T47D (cell line): ENCODE results near the gene IDE.

Source experiments
- DNase-seq, 2 experiments: peaks; one replicate each; pipeline versions ENCODE4 v3.0.0 to v3.0.0-alpha.2; 2011 to 2012; ENCODE audit warnings: low read depth in 1 of 2, low spot score in 1 of 2
- JUND ChIP-seq: IDR thresholded peaks from 2 replicates; pipeline ENCODE4 v1.6.1; 2012; ENCODE audit warnings: low read depth
- in situ Hi-C: cut with HindIII; loops from 2 replicates; pipeline ENCODE4 v1.10.0; 2016; ENCODE audit warnings: low sequenced_read_pairs, low pct_unique_long_range_greater_than_20kb

Gene IDE

GRCh38 chr10:92547676-92548075 is 26.2 kb downstream of the IDE start:
- DNase-seq: no peak
- TF ChIP-seq JUND: no peak
- in situ Hi-C loops: no loop called here

DNA sequence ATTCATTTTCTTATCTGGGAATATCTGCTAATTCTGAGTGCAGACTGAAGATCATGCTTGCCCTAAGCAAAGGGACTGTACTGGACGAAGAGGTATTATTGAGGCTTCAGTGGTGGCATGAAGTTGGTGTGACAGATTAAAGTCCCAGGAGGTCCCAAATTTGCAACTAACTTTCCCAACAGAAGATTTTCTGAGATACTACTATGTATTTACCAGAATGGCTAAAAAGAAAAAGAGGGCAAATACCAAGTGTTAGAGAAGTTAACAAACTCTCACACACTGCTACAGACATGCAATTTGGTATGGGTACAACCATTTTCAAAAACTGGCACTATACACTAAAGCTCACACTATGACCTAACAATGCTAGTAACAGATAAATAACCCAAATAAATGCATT is 28.3 kb downstream of the IDE start:
- in situ Hi-C loops: no loop called here
- no peak for TF ChIP-seq JUND
- no peak for DNase-seq

- DNase-seq: peak in 1 of 2 experiments; percentile 10
- TF ChIP-seq JUND: no peak
- in situ Hi-C loops: no loop called here
Measured at GRCh38 chr10:92544296-92544695, 29.6 kb downstream of the IDE start.

DNA sequence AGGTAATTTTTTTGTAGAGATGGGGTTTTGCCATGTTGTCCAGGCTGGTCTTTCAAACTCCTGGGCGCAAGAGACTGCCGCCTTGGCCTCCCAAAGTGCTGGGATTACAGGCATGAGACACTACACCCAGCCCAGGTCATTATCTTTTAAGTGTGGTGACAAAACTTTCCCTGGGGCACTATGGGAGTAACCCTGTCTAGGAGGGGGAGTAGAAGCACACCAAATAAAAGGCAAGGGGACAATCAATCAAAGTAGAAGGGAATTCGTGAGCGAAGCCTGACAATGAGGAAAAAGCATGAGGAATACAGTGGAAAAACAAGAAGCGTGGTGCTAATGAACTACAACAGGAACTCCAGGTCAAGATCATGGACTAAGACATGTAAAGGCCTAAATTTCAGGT is 31.4 kb downstream of the IDE start:
- TF ChIP-seq JUND: no peak
- in situ Hi-C loops: no loop called here
- DNase-seq: no peak

GRCh38 chr10:92541583-92541982 is 32.3 kb downstream of the IDE start:
- no peak for DNase-seq
- TF ChIP-seq JUND: no peak
- in situ Hi-C loops: no loop called here

GRCh38 chr10:92538231-92538958 is 35.5 kb downstream of the IDE start:
- no peak for TF ChIP-seq JUND
- peak in 1 of 2 experiments; percentile 19 for DNase-seq
- in situ Hi-C loops: no loop called here

GRCh38 chr10:92530891-92531535 is 42.9 kb downstream of the IDE start:
- in situ Hi-C loops: no loop called here
- DNase-seq: no peak
- no peak for TF ChIP-seq JUND

DNA sequence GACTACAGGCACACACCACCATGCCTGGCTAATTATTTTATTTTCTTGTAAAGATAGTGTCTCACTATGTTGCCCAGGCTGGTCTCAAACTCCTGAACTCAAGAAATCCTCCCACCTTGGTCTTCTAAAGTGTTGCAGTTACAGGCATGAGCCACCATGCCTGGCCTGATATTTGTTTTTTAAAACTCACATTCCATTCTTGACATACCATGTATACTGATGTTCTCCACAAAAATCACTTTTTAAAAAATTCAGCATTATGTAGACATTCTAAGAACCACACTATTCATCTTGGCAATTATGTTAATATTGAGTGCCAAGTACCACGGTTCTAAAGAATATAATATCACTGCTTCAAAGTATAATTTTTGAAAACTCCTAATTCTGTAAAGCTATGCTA is 43.5 kb downstream of the IDE start:
- in situ Hi-C loops: no loop called here
- no peak for TF ChIP-seq JUND
- DNase-seq: no peak

DNA sequence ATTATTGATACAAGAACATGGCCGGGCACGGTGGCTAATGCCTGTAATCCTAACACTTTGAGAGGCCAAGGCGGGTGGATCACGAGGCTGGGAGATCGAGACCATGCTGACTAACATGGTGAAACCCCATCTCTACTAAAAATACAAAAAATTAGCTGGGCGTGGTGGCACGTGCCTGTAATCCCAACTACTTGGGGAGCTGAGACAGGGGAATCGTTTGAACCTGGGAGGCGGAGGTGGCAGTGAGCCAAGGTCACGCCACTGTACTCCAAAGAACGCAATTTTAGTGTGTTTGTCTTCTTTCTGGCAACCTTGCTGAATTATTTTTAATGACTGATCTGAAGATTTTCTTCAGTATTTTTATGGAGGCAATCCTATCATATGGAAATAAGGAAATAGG is 46.2 kb downstream of the IDE start:
- no peak for DNase-seq
- in situ Hi-C loops: no loop called here
- TF ChIP-seq JUND: no peak

DNA sequence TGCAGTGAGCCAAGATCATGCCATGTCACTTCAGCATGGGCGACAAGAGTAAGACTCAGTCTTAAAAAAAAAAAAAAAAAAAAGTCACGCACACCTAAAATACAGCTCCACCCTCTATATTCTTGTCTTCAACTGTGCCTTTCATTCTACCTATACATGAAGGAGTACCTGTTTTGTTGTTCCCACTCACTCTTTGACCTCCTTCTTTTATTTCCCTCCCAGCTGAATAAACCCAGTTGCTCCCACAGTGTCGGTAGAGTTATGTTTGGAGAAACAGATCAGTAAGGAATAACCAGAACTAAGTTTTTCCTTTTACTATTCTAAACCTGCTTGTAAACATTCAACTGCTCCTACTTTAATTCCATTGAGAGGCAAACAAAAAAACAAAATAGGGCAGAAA is 50.3 kb downstream of the IDE start:
- no peak for TF ChIP-seq JUND
- in situ Hi-C loops: no loop called here
- DNase-seq: no peak

DNA sequence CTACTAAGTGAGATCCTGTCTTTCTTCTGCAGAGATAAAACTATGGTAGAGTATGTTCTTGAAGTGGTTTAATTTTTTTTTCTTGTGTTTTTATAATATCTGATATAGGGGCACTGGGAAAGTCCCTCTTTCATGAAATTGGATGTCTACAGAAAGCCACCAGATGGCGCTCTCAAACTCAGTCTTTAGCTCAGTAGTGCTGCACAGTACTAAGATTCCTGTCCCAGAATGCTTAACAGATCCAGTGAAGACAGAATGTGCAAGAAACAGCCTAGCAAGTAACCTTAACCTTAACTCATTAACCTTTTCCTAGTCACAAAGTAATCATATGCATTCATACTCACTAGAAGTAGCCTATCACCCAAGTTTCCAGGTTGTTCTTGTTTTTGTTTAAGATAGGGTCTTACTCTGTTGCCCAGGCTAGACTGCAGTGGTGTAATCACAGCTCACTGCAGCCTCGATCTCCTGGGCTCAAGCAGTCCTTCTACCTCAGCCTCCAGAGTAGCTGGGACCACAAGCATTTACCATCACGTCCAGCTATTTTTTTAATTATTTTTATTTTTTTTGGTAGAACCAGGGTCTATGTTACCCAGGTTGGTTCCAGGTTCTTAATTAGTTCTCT is 56.7 kb downstream of the IDE start:
- TF ChIP-seq JUND: no peak

DNA sequence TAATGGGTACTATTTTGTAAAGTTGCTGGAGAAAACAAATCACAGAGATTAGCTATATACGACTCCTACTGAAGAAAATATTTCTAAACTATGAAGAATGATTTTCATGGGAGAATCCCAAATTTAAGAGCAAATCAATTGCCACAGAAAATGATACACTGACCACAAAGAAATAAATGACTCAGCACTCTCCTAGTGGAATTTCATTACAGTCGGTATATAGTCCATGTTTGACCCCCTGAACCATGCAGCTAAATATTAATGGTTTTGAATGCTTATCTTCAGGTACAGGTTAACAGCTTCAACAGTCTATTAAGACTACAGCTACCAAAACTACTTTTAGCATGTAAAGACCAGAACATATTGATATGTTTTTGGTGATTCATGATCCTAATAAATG is 65.0 kb downstream of the IDE start:
- no peak for TF ChIP-seq JUND
- in situ Hi-C loops: no loop called here

More for the DNA sequence above, 56.7 kb downstream of the IDE start:
- peak; percentile 49 to 86 for DNase-seq
- in situ Hi-C loops: no loop called here

GRCh38 chr10:92506336-92506735 is 67.6 kb downstream of the IDE start:
- in situ Hi-C loops: no loop called here
- DNase-seq: no peak
- no peak for TF ChIP-seq JUND

More for the DNA sequence above, 65.0 kb downstream of the IDE start:
- no peak for DNase-seq
